SHP77 treated with DMSO at 0.1 percent for 48 hours (cell line): ENCODE results near the gene CYP1A2.
"Not testable (repeated sequence)": the region's sequence is repeated elsewhere in the genome, so short reads cannot be mapped to it uniquely, and the experiment has no call there.

ENCODE experiments used
- DNase-seq: peaks from one replicate; lab custom pipeline; 2025; lab: John Stamatoyannopoulos, UW

CYP1A2 gene

GRCh38 chr15:74738239-74738638 lies 10.4 kb upstream of the CYP1A2 start:
- not testable (repeated sequence) for DNase-seq

GRCh38 chr15:74742422-74742821 lies 6.2 kb upstream of the CYP1A2 start:
- no peak for DNase-seq

- no peak for DNase-seq
Observed at GRCh38 chr15:74746389-74746788, 2.3 kb upstream of the CYP1A2 start.

- DNase-seq = no peak
Observed at GRCh38 chr15:74749832-74750231, 1.2 kb downstream of the CYP1A2 start.

- DNase-seq = no peak
Observed at GRCh38 chr15:74750751-74751150, 2.1 kb downstream of the CYP1A2 start.

- DNase-seq = no peak
Observed at GRCh38 chr15:74752011-74752410, 3.4 kb downstream of the CYP1A2 start.

- DNase-seq = no peak
Observed at GRCh38 chr15:74752531-74752930, 3.9 kb downstream of the CYP1A2 start.

- no peak for DNase-seq
Observed at GRCh38 chr15:74754593-74755215, 6.1 kb downstream of the CYP1A2 start.

GRCh38 chr15:74758736-74759135 lies 10.1 kb downstream of the CYP1A2 start:
- DNase-seq = no peak

GRCh38 chr15:74762791-74763150 lies 14.1 kb downstream of the CYP1A2 start:
- DNase-seq = no peak

- DNase-seq = no peak
Observed at GRCh38 chr15:74763416-74763815, 14.8 kb downstream of the CYP1A2 start.

GRCh38 chr15:74767167-74768098 lies 18.8 kb downstream of the CYP1A2 start:
- DNase-seq = no peak

GRCh38 chr15:74768099-74768770 lies 19.6 kb downstream of the CYP1A2 start:
- no peak for DNase-seq

- peak; percentile 42 for DNase-seq
Observed at GRCh38 chr15:74768771-74769342, 20.2 kb downstream of the CYP1A2 start.

- no peak for DNase-seq
Observed at GRCh38 chr15:74769463-74770025, 20.9 kb downstream of the CYP1A2 start.

GRCh38 chr15:74770211-74770903 lies 21.7 kb downstream of the CYP1A2 start:
- no peak for DNase-seq

GRCh38 chr15:74773329-74773728 lies 24.7 kb downstream of the CYP1A2 start:
- no peak for DNase-seq

- no peak for DNase-seq
Observed at GRCh38 chr15:74773731-74774252, 25.1 kb downstream of the CYP1A2 start.

- DNase-seq = no peak
Observed at GRCh38 chr15:74775132-74775562, 26.5 kb downstream of the CYP1A2 start.

- no peak for DNase-seq
Observed at GRCh38 chr15:74775894-74776293, 27.2 kb downstream of the CYP1A2 start.
